Measurements from ENCODE around the gene PLD3. TPM values are rescaled to one million over a fixed set of nuclear protein-coding genes. Genes with fewer than 3 reads are reported as not detected.

The PLD3 gene
- 252 and 262 TPM in 2 replicates for total RNA-seq

GRCh38 chr19:40348125-40348913, at the start of gene PLD3, which contains the start of gene C19orf47:
Gene PLD3 (plus strand): TSS chr19:40348695. CDS start chr19:40366484, 17,789 bp downstream.
Gene C19orf47 (minus strand): TSS chr19:40348397. CDS start chr19:40341857, 6,540 bp downstream.

DNA sequence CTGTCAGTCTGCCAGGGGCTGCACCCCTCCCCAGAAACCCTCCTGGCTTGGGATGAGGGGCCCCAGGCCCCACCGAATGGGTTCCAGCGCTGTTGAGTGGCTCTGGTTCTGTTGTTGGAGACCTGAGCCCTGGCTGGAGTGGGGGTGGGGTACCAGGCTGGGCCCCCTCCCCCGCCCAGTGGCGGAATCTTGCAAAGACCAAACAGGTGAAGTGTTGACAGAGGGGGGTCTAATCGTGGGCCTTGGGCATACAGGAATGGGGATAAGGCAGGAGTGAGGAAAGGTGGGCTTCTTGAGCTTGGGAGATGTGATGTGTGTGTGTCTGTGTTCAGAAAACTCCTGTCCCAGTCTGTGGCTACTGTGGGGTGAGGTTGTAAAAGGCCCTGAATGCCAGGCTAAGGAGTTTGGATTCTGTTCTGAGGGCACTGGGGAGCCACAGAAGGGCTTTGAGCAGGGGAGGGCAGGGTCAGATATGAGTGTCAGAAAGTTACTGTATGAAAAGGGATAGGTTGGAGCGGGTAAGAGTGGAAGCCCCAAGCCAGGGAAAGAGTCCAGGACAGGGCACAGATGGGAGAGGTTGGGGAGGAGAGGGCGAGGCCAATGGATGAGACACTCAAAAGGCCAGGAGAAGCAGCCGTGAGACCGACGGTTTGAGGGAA, 41.7 kb downstream of the PLD3 start, which contains the start of gene HIPK4:
HIPK4 (minus strand) TSS at position 98 of the 659 bp plus-strand sequence. CDS start 279 bp downstream, outside the sequence.

GRCh38 chr19:40413291-40413845, 64.9 kb downstream of the PLD3 start, which contains the start of gene PRX:
Gene PRX (minus strand): TSS chr19:40413378. CDS start chr19:40407932, 5,446 bp downstream.

DNA sequence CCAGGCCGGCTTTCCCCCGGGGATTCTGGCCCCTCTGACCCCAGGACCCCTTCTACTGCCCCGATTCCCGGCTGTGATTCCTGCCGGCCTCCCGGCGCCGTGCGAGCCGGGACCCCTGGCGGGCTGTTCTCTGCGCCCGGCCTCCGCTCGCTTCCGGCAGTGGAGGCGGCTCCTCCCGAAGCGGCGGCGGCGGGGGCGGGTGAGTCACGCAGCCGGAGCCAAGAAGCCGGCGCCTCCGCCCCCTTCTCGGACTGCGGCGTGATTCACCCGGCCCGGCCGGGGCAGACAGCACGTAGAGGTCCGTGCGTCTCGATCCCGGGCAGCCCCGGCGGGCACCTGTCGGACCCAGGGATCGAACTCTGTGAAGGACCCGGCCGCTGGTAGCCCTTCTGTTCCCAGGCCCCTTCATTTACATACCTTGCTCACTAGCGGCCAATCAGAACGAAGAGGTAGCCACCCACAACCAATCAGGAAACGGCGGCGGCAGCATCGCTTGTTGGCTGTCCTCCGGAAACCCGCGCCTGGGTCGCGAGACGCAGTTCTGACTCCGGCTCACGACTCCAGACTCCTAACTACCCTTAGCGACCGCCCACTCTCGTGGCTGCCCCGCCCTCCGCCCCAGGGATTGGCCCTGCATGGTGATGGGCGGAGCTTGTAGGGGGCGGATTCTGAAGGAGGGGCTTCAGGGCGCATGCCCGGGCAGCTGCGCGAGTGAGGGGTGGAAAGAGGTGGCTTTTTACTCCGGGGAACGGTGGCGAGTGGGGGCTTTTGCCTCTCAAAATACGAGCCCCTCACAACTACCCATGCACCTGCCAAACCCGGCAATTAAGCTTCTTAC, 77.2 kb downstream of the PLD3 start, which contains the start of gene SERTAD1:
SERTAD1 (minus strand) TSS at position 543 of the 838 bp plus-strand sequence. CDS start 2,446 bp downstream, outside the sequence.

Other genes starting within 250 kb of the PLD3 start
- gene MAP3K10, start 157.3 kb upstream of the PLD3 start, total RNA-seq, result 4.3 and 7.0 TPM in 2 replicates
- gene TTC9B, start 130.3 kb upstream of the PLD3 start, total RNA-seq, result not detected in 2 replicates
- gene CCNP, start 122.0 kb upstream of the PLD3 start, total RNA-seq, result 0.13 TPM in 1 of 2 replicates, not detected in the other
- gene AKT2, start 63.4 kb upstream of the PLD3 start, total RNA-seq, result 21.1 and 21.6 TPM in 2 replicates
- 16.8 and 21.3 TPM in 2 replicates for gene C19orf47, start 298 bp upstream of the PLD3 start, total RNA-seq
- not detected in 2 replicates for gene HIPK4, start 41.5 kb downstream of the PLD3 start, total RNA-seq
- gene PRX, start 64.7 kb downstream of the PLD3 start, total RNA-seq, result 0.73 and 1.1 TPM in 2 replicates
- 38.8 and 43.6 TPM in 2 replicates for gene SERTAD1, start 77.3 kb downstream of the PLD3 start, total RNA-seq
- 12.6 and 17.0 TPM in 2 replicates for gene SERTAD3, start 95.6 kb downstream of the PLD3 start, total RNA-seq
- gene BLVRB, start 117.0 kb downstream of the PLD3 start, total RNA-seq, result 127 and 132 TPM in 2 replicates
- gene SPTBN4, start 118.3 kb downstream of the PLD3 start, total RNA-seq, result 0.13 and 0.30 TPM in 2 replicates
- gene SHKBP1, start 228.2 kb downstream of the PLD3 start, total RNA-seq, result 89.6 and 112 TPM in 2 replicates